SK-N-SH treated with all-trans-retinoic acid at 6 μM for 48 hours (cell line): ENCODE results near the gene WDR38.

Experiments
- ARNTL ChIP-seq: fragments of 450-650 bp; formaldehyde crosslinking; IDR thresholded peaks from 2 replicates; pipeline ENCODE4 v1.5.0; 2020; ENCODE audit warnings: low read depth, mild to moderate bottlenecking, moderate library complexity, borderline replicate concordance
- CSDC2 ChIP-seq: fragments of 250-450 bp; sonication (Bioruptor Pico); IDR thresholded peaks from 2 replicates; pipeline ENCODE4 v1.5.0; 2020; ENCODE audit warnings: mild to moderate bottlenecking, moderate library complexity
- ISL1 ChIP-seq: fragments of 250-450 bp; sonication (Bioruptor Pico); IDR thresholded peaks from 2 replicates; pipeline ENCODE4 v2.1.2; 2022; ENCODE audit warnings: mild to moderate bottlenecking, moderate library complexity
- OSR1 ChIP-seq: fragments of 250-450 bp; sonication (Bioruptor Pico); IDR thresholded peaks from 2 replicates; pipeline ENCODE4 v1.8.0; 2022; ENCODE audit warnings: moderate library complexity, mild to moderate bottlenecking, inconsistent platforms
- PPARA ChIP-seq: fragments of 250-450 bp; sonication (Bioruptor Pico); IDR thresholded peaks from 2 replicates; pipeline ENCODE4 v1.5.0; 2020; ENCODE audit warnings: mild to moderate bottlenecking, borderline replicate concordance
- RARB ChIP-seq: fragments of 250-450 bp; sonication (Bioruptor Pico); IDR thresholded peaks from 2 replicates; pipeline ENCODE4 v1.8.0; 2021; ENCODE audit warnings: mild to moderate bottlenecking, moderate library complexity
- SNAI2 ChIP-seq: fragments of 250-450 bp; sonication (Bioruptor Pico); IDR thresholded peaks from 2 replicates; pipeline ENCODE4 v1.5.0; 2020; ENCODE audit warnings: mild to moderate bottlenecking, moderate library complexity
- ZC3H10 ChIP-seq: fragments of 250-450 bp; sonication (Bioruptor Pico); IDR thresholded peaks from 2 replicates; pipeline ENCODE4 v1.5.1; 2021; ENCODE audit warnings: mild to moderate bottlenecking, moderate library complexity
- ZFP3 ChIP-seq: fragments of 250-450 bp; sonication (Bioruptor Pico); IDR thresholded peaks from 2 replicates; pipeline ENCODE4 v1.5.0; 2020; ENCODE audit warnings: mild to moderate bottlenecking, moderate library complexity
- ZFP30 ChIP-seq: fragments of 450-650 bp; formaldehyde crosslinking; IDR thresholded peaks from 2 replicates; pipeline ENCODE4 v1.5.0; 2022; ENCODE audit warnings: mild to moderate bottlenecking, moderate library complexity
- ZNF565 ChIP-seq: fragments of 450-650 bp; formaldehyde crosslinking; conservative IDR thresholded peaks from 2 replicates; pipeline ENCODE4 v1.5.0; 2020; ENCODE audit warnings: low read depth, mild to moderate bottlenecking, moderate library complexity
- ZNF70 ChIP-seq: fragments of 450-650 bp; formaldehyde crosslinking; IDR thresholded peaks from 2 replicates; pipeline ENCODE4 v1.5.0; 2020; ENCODE audit warnings: mild to moderate bottlenecking, moderate library complexity
- TF ChIP-seq, protein P1 (sequence below): fragments of 250-450 bp; sonication (Bioruptor Pico); IDR thresholded peaks from 2 replicates; pipeline ENCODE4 v1.8.0; 2020; ENCODE audit warnings: mild to moderate bottlenecking, moderate library complexity, borderline replicate concordance
- TF ChIP-seq, protein P2 (sequence below): fragments of 250-450 bp; sonication (Bioruptor Pico); IDR thresholded peaks from 2 replicates; pipeline ENCODE4 v1.5.1; 2020; ENCODE audit warnings: low read depth, mild to moderate bottlenecking, moderate library complexity

DNA sequence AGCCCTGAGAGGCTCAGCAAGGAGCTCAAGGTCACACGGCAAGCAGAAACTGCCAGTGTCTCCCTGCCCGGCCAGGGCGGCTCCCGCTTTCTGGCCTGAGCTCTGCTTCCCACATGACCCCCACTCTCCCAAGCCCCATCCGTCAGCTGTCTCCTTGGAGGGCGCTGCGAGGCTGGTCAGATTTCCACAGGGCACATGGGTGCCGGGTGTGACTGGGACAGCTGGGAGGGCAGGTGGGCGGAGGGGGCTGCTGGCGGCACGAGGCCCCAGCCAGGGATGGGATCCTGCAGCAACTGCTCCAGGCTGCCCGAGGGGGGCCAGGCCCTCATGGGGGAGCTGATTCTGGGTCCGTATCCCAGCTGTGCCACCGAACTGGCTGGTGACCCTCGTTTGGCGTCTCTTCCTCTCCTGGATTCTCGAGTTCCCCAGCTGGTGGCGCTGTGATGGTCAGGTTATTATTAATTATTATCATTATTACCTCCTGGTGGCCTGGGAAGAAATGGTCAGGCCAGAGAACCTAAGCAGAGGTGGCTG lies 12.9 kb upstream of the WDR38 start:
- TF ChIP-seq ZFP3 (CRISPR knock-in tag) (no peak), ZC3H10 (CRISPR knock-in tag) (no peak), CSDC2 (no peak), ISL1 (CRISPR knock-in tag) (no peak), RARB (no peak), ZFP30 (CRISPR knock-in tag) (no peak), ARNTL (CRISPR knock-in tag) (no peak), ZNF565 (CRISPR knock-in tag) (no peak), ZNF70 (CRISPR knock-in tag) (no peak), OSR1 (no peak), PPARA (CRISPR knock-in tag) (no peak), SNAI2 (CRISPR knock-in tag) (no peak)
- TF ChIP-seq, protein P1, sequence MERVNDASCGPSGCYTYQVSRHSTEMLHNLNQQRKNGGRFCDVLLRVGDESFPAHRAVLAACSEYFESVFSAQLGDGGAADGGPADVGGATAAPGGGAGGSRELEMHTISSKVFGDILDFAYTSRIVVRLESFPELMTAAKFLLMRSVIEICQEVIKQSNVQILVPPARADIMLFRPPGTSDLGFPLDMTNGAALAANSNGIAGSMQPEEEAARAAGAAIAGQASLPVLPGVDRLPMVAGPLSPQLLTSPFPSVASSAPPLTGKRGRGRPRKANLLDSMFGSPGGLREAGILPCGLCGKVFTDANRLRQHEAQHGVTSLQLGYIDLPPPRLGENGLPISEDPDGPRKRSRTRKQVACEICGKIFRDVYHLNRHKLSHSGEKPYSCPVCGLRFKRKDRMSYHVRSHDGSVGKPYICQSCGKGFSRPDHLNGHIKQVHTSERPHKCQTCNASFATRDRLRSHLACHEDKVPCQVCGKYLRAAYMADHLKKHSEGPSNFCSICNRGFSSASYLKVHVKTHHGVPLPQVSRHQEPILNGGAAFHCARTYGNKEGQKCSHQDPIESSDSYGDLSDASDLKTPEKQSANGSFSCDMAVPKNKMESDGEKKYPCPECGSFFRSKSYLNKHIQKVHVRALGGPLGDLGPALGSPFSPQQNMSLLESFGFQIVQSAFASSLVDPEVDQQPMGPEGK = no peak
- TF ChIP-seq, protein P2, sequence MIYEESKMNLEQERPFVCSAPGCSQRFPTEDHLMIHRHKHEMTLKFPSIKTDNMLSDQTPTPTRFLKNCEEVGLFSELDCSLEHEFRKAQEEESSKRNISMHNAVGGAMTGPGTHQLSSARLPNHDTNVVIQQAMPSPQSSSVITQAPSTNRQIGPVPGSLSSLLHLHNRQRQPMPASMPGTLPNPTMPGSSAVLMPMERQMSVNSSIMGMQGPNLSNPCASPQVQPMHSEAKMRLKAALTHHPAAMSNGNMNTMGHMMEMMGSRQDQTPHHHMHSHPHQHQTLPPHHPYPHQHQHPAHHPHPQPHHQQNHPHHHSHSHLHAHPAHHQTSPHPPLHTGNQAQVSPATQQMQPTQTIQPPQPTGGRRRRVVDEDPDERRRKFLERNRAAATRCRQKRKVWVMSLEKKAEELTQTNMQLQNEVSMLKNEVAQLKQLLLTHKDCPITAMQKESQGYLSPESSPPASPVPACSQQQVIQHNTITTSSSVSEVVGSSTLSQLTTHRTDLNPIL = no peak
